H9 (cell line): ENCODE results near the gene IER5. TPM values are rescaled to one million over a fixed set of nuclear protein-coding genes. Genes with fewer than 3 reads are reported as not detected.

Experiments used
- DNase-seq: peaks from one replicate; pipeline ENCODE4 v3.0.0-alpha.2; 2017
- H2AFZ ChIP-seq: one replicate; pipeline ENCODE4 v1.6.1; 2013; ENCODE audit warnings: mild to moderate bottlenecking, low read length, control low read depth, moderate library complexity
- H2AK5ac ChIP-seq: 2 replicates; pipeline ENCODE4 v1.6.1; 2013; ENCODE audit warnings: low read length, control low read depth, mixed read lengths; ENCODE audit not compliant: insufficient read length
- H2BK120ac ChIP-seq: one replicate; pipeline ENCODE4 v1.6.1; 2013; ENCODE audit warnings: low read depth, mild to moderate bottlenecking, low read length, control low read depth, inconsistent platforms; ENCODE audit not compliant: poor library complexity, severe bottlenecking
- H2BK12ac ChIP-seq: 2 replicates; pipeline ENCODE4 v1.6.1; 2013; ENCODE audit warnings: low read length, control low read depth, mixed read lengths, low read depth; ENCODE audit not compliant: insufficient read length
- H2BK15ac ChIP-seq: 2 replicates; pipeline ENCODE4 v1.6.1; 2013; ENCODE audit warnings: low read depth, low read length, control low read depth
- H2BK20ac ChIP-seq: one replicate; pipeline ENCODE4 v1.6.1; 2013; ENCODE audit warnings: low read depth, mild to moderate bottlenecking, low read length, control low read depth, inconsistent platforms; ENCODE audit not compliant: poor library complexity, severe bottlenecking
- H2BK5ac ChIP-seq: 2 replicates; pipeline ENCODE4 v1.6.1; 2013; ENCODE audit warnings: low read length, control low read depth, mixed read lengths; ENCODE audit not compliant: insufficient read length
- H3K14ac ChIP-seq: 2 replicates; pipeline ENCODE4 v1.6.1; 2013; ENCODE audit warnings: low read length, control low read depth; ENCODE audit not compliant: insufficient read depth
- H3K18ac ChIP-seq: 2 replicates; pipeline ENCODE4 v1.6.1; 2013; ENCODE audit warnings: low read depth, mild to moderate bottlenecking, mixed read lengths, low read length, control low read depth; ENCODE audit not compliant: insufficient read length
- H3K23ac ChIP-seq: 2 replicates; pipeline ENCODE4 v1.6.1; 2013; ENCODE audit warnings: low read length, control low read depth, mixed read lengths, low read depth; ENCODE audit not compliant: insufficient read length
- H3K23me2 ChIP-seq: 2 replicates; pipeline ENCODE4 v1.6.1; 2013; ENCODE audit warnings: low read depth, mild to moderate bottlenecking, mixed read lengths, low read length, control low read depth; ENCODE audit not compliant: insufficient read length, poor library complexity, severe bottlenecking
- H3K27ac ChIP-seq: 2 replicates; pipeline ENCODE4 v1.5.1; 2013; ENCODE audit warnings: low read length, control low read depth, mixed read lengths, low read depth; ENCODE audit not compliant: insufficient read length
- H3K27me3 ChIP-seq: 2 replicates; pipeline ENCODE4 v1.6.1; 2013; ENCODE audit warnings: low read length, control low read depth, inconsistent platforms; ENCODE audit not compliant: insufficient read depth
- H3K4ac ChIP-seq: 2 replicates; pipeline ENCODE4 v1.6.1; 2013; ENCODE audit warnings: low read depth, mild to moderate bottlenecking, control low read depth, inconsistent platforms, low read length, moderate library complexity
- H3K4me1 ChIP-seq: 2 replicates; pipeline ENCODE4 v1.6.1; 2013; ENCODE audit warnings: low read length, control low read depth, inconsistent platforms; ENCODE audit not compliant: insufficient read depth
- H3K4me2 ChIP-seq: 2 replicates; pipeline ENCODE4 v1.6.1; 2013; ENCODE audit warnings: low read length, control low read depth, mixed read lengths; ENCODE audit not compliant: insufficient read length, insufficient read depth
- H3K56ac ChIP-seq: 2 replicates; pipeline ENCODE4 v1.6.1; 2013; ENCODE audit warnings: low read depth, mild to moderate bottlenecking, mixed read lengths, low read length, control low read depth; ENCODE audit not compliant: insufficient read length
- H3K79me1 ChIP-seq: 2 replicates; pipeline ENCODE4 v1.6.1; 2013; ENCODE audit warnings: low read depth, mild to moderate bottlenecking, moderate library complexity, low read length, control low read depth, inconsistent platforms; ENCODE audit not compliant: insufficient read depth, poor library complexity, severe bottlenecking
- H3K79me2 ChIP-seq: 2 replicates; pipeline ENCODE4 v1.6.1; 2013; ENCODE audit warnings: low read length, control low read depth, inconsistent platforms; ENCODE audit not compliant: insufficient read depth
- H3K9ac ChIP-seq: 2 replicates; pipeline ENCODE4 v1.6.1; 2013; ENCODE audit warnings: low read length, control low read depth, mixed read lengths; ENCODE audit not compliant: insufficient read length; ENCODE audit errors: extremely low read depth
- H3K9me3 ChIP-seq: one replicate; pipeline ENCODE4 v1.6.1; 2013; ENCODE audit warnings: low read depth, low read length, inconsistent platforms; ENCODE audit not compliant: control insufficient read depth
- H3T11ph ChIP-seq: one replicate; pipeline ENCODE4 v1.6.1; 2013; ENCODE audit warnings: mild to moderate bottlenecking, low read length, control low read depth, inconsistent platforms
- H4K20me1 ChIP-seq: one replicate; pipeline ENCODE4 v1.6.1; 2013; ENCODE audit not compliant: control insufficient read depth, insufficient read length, insufficient read depth
- H4K5ac ChIP-seq: 2 replicates; pipeline ENCODE4 v1.6.1; 2013; ENCODE audit warnings: low read depth, mild to moderate bottlenecking, mixed read lengths, low read length, control low read depth; ENCODE audit not compliant: insufficient read length
- H4K8ac ChIP-seq: replicated peaks from 2 replicates; pipeline ENCODE4 v1.6.1; 2013; ENCODE audit warnings: low read length, control low read depth, mixed read lengths, low read depth; ENCODE audit not compliant: insufficient read length
- H4K91ac ChIP-seq: 2 replicates; pipeline ENCODE4 v1.6.1; 2013; ENCODE audit warnings: low read depth, mild to moderate bottlenecking, moderate library complexity, mixed read lengths, low read length, control low read depth; ENCODE audit not compliant: insufficient read length
- H3K27ac Mint-ChIP-seq, 3 experiments: 2 replicates in 2 of 3; 3 replicates in 1 of 3; pipeline ENCODE4 v1.8.0; 2020 to 2021; ENCODE audit warnings: mixed read lengths in 3 of 3, mild to moderate bottlenecking in 1 of 3, moderate library complexity in 1 of 3
- H3K27me3 Mint-ChIP-seq: 2 replicates; pipeline ENCODE4 v1.8.0; 2021; ENCODE audit warnings: low read depth, mild to moderate bottlenecking, moderate library complexity, mixed read lengths
- H3K36me3 Mint-ChIP-seq, 3 experiments: 2 replicates in 2 of 3; 3 replicates in 1 of 3; pipeline ENCODE4 v1.8.0; 2020 to 2021; ENCODE audit warnings: low read depth in 3 of 3, mixed read lengths in 3 of 3; ENCODE audit not compliant: insufficient read depth in 1 of 3
- H3K4me1 Mint-ChIP-seq, 2 experiments: 2 replicates each; pipeline ENCODE4 v1.8.0; 2020; ENCODE audit warnings: mixed read lengths in 2 of 2
- H3K4me3 Mint-ChIP-seq, 2 experiments: 2 replicates in 1 of 2; 3 replicates in 1 of 2; pipeline ENCODE4 v1.8.0; 2020 to 2021; ENCODE audit warnings: mild to moderate bottlenecking in 2 of 2, mixed read lengths in 2 of 2, moderate library complexity in 1 of 2
- H3K9me3 Mint-ChIP-seq, 2 experiments: 2 replicates in 1 of 2; 3 replicates in 1 of 2; pipeline ENCODE4 v1.8.0; 2020; ENCODE audit warnings: mild to moderate bottlenecking in 2 of 2, mixed read lengths in 2 of 2, moderate library complexity in 1 of 2
- WGBS: extraction: QIAGEN DNeasy Blood & Tissue Kit; methylation state at CpG from one replicate; pipeline ENCODE4 v1.1.7; 2013; ENCODE audit warnings: missing lambda C conversion rate, low lambda C conversion rate, mixed read lengths; ENCODE audit not compliant: insufficient read length; ENCODE audit errors: extremely low coverage; 5-methylcytosine and 5-hydroxymethylcytosine counted together
- total RNA-seq: library from RNA; stranded (reverse); gene quantifications from 2 replicates; pipeline ENCODE4 v1.2.1, GENCODE V29; 2021
- TF ChIP-seq, protein P1 (sequence below): fragments of 200-600 bp; sonication (generic); conservative IDR thresholded peaks from 3 replicates; pipeline ENCODE4 v1.8.0; 2021; ENCODE audit warnings: antibody characterized with exemption, mild to moderate bottlenecking

IER5 gene
- total RNA-seq, 1 experiment from 2014 or later: 6.7 TPM

DNA sequence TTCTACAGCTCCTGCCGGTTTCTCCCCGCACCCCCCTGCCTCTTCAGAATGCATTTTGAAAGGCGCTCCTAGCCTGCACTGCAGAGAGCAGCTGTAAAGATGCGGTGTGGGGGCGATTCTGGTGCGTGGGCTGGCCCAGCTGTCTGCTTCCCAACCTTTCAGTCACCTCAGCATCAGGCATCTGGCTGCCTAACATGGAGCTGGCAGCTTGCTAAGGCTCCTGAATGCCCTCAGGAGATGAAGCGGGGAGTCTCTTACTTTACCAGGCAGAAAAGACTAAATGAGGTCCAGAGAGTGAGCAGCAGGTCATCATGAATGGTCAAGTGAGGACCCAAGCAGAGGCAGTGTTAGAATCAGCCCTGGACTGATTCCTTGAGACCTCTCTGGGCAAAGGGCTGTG is 8.7 kb downstream of the IER5 start:
- H3K4me3 Mint-ChIP-seq: peak overlapping the region in 1 of 2 experiments; percentile 31; a peak in 1 of 5 replicates
- H4K91ac ChIP-seq: no peak overlapping the region
- no peak overlapping the region for H2BK5ac ChIP-seq
- H3K56ac ChIP-seq: no peak overlapping the region
- DNase-seq: no peak
- no peak overlapping the region for H2BK20ac ChIP-seq
- H3K36me3 Mint-ChIP-seq: peaks cover 4 to 8% (median 8%) of the 10 kb centered on the region in 3 experiments; a peak in 4 of 7 replicates
- no peak overlapping the region for H2AK5ac ChIP-seq
- H3K4me2 ChIP-seq: no peak overlapping the region
- no peak overlapping the region for H3K27ac ChIP-seq
- H2BK15ac ChIP-seq: no peak overlapping the region
- H3K18ac ChIP-seq: no peak overlapping the region
- H3K23ac ChIP-seq: no peak overlapping the region
- no peaks in the 10 kb centered on the region for H3K79me2 ChIP-seq
- H3K9ac ChIP-seq: no peak overlapping the region
- H3K9me3 Mint-ChIP-seq: peaks cover 0 to 4% of the 10 kb centered on the region in 2 experiments; a peak in 2 of 5 replicates
- no peak overlapping the region for H2AFZ ChIP-seq
- no peaks in the 10 kb centered on the region for H4K20me1 ChIP-seq
- H3K23me2 ChIP-seq: peaks cover 4% of the 10 kb centered on the region
- peaks cover 19% of the 10 kb centered on the region; the same call in 1 of the 2 replicates for H3K4me1 ChIP-seq
- no peak overlapping the region for H3K4ac ChIP-seq
- H2BK12ac ChIP-seq: no peak overlapping the region
- H4K5ac ChIP-seq: no peak overlapping the region
- no peak overlapping the region for H3T11ph ChIP-seq
- no peak overlapping the region for H3K14ac ChIP-seq
- H2BK120ac ChIP-seq: no peak overlapping the region
- no peak overlapping the region for H3K27ac Mint-ChIP-seq
- H3K27me3 ChIP-seq: no peaks in the 10 kb centered on the region; the same call in 1 of the 2 replicates
- H3K4me1 Mint-ChIP-seq: peaks cover 74 to 77% of the 10 kb centered on the region in 2 experiments
- TF ChIP-seq, protein P1, sequence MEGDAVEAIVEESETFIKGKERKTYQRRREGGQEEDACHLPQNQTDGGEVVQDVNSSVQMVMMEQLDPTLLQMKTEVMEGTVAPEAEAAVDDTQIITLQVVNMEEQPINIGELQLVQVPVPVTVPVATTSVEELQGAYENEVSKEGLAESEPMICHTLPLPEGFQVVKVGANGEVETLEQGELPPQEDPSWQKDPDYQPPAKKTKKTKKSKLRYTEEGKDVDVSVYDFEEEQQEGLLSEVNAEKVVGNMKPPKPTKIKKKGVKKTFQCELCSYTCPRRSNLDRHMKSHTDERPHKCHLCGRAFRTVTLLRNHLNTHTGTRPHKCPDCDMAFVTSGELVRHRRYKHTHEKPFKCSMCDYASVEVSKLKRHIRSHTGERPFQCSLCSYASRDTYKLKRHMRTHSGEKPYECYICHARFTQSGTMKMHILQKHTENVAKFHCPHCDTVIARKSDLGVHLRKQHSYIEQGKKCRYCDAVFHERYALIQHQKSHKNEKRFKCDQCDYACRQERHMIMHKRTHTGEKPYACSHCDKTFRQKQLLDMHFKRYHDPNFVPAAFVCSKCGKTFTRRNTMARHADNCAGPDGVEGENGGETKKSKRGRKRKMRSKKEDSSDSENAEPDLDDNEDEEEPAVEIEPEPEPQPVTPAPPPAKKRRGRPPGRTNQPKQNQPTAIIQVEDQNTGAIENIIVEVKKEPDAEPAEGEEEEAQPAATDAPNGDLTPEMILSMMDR: no peak
- no CpG with 5 or more reads among the region's 7 CpGs for WGBS
- H3K79me1 ChIP-seq: no peaks in the 10 kb centered on the region
- no peaks in the 10 kb centered on the region for H3K9me3 ChIP-seq
- H3K27me3 Mint-ChIP-seq: peaks cover 37% of the 10 kb centered on the region
- no peak overlapping the region for H4K8ac ChIP-seq
